Mesenteric fat pad (tissue), 1 donor: ENCODE data around the gene TANK. TPM values are rescaled to one million over a fixed set of nuclear protein-coding genes. Genes with fewer than 3 reads are reported as not detected.

Source experiments
- DNase-seq: peaks from one replicate; pipeline ENCODE4 v3.0.0-alpha.2; 2020; ENCODE audit warnings: low spot score
- long read RNA-seq: library from polyadenylated mRNA; unstranded; transcript quantifications from one replicate; pipeline ENCODE4 v2.0.0, GENCODE V29; 2020
- total RNA-seq: library from RNA; stranded (reverse); fragmentation: NEBNext Ultra II Directional; extraction: Animal tissue kit (Norgen Biotek cat#: 25700); gene quantifications from one replicate; pipeline ENCODE4 v1.2.1, GENCODE V29; 2021
- donor health status: DM: yes; HTN: yes; CAD: no.

TANK gene, protein sequence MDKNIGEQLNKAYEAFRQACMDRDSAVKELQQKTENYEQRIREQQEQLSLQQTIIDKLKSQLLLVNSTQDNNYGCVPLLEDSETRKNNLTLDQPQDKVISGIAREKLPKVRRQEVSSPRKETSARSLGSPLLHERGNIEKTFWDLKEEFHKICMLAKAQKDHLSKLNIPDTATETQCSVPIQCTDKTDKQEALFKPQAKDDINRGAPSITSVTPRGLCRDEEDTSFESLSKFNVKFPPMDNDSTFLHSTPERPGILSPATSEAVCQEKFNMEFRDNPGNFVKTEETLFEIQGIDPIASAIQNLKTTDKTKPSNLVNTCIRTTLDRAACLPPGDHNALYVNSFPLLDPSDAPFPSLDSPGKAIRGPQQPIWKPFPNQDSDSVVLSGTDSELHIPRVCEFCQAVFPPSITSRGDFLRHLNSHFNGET
- 77.3 TPM for total RNA-seq
- long read RNA-seq, transcript TANK-201 (8 exons, 2,152 nt) = minor isoform, 7 of 118 reads
- long read RNA-seq, transcript TANK-202 (8 exons, 2,171 nt) = major isoform, 57 of 118 reads
- long read RNA-seq, partial matches to known transcripts = 6 of 118 reads
- long read RNA-seq, other reads (novel, unspliced or antisense) = 48 of 118 reads

DNA sequence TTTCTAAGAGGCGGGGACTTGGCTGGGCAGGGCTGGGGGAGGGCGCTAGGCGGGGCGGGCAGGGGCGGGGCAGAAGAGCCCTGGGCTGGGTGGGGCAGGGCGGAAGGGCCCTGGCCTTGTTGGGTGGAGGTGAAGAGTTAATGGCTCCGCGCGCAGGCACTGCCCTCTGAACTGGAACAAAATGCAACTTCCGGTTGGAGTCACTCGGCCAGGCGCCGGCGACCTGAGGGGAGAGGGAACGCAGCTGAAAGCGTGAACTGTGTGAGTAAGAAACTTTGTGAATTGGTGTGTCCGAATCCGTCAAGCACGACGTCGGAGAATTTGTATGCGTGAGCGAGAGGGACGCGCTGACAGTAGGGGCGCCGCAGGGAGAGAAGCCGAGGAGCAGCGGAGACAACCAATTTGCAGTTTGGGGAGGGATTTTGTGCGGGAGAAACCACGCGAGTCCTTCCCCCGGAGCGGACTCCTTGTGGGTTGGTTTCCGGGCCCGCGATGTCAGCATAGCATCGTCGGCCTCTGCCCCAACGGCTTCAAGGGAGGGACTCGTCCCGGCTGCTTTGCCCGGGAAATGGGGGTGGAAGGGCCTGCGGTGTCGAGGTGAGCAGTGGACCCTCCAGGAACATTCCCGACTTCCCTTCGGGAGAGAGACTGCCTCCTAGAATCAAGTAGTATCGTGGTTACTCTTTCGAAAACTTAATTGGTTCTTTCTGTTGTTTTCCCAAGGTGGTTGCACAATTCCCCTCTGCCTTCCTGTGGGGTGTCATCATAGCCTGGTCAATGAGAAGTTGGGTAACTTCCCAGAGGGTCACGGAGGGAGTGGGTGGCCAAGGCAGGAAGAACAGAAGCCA lies at the start of gene TANK:
TANK (plus strand) TSS at position 203 of the 848 bp plus-strand sequence. CDS start 19,235 bp downstream, outside the sequence.
- peak; percentile 97 for DNase-seq

DNA sequence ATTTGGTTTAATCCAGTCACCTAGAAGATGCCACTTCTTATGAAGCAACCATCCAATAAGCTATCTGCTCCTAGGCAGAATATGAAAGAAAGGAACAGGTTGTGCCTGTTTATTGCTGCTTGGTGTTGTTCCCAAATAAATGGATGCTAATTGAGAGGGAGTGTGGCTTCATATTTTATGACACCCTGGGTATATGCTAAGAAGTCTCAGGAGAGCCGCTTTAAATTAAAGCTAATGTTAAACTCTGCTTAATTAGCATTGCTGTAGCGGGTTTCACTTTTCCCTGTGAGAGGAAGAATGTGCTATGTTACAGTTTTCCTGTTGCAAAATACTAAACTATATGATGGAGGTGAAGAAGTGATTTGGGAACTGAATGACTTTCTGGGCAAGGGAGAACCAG lies 48.7 kb upstream of the TANK start:
- no peak for DNase-seq

DNA sequence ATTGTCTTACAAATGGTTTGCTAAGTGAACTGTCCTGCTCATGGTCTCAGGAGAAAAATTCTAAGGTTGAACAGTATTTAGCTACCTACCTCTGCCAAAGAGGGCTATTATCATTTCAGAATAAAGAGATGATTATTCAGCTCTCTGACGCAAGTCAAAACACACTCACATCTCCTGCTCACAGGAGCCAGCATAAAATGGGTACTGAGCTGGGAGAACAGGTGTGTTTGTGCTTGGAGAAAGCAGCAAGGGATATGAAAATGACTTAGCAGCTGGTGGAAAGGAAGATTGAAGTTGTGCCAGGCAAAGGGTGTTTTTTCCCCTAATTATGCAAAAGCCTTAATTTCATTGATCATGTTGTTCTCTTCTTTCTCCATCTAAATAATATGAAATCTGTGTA lies 47.3 kb upstream of the TANK start:
- DNase-seq = no peak

- DNase-seq = no peak
Observed at GRCh38 chr2:161113693-161114575, 46.3 kb upstream of the TANK start.

GRCh38 chr2:161115205-161115604 lies 45.0 kb upstream of the TANK start:
- DNase-seq = no peak

DNA sequence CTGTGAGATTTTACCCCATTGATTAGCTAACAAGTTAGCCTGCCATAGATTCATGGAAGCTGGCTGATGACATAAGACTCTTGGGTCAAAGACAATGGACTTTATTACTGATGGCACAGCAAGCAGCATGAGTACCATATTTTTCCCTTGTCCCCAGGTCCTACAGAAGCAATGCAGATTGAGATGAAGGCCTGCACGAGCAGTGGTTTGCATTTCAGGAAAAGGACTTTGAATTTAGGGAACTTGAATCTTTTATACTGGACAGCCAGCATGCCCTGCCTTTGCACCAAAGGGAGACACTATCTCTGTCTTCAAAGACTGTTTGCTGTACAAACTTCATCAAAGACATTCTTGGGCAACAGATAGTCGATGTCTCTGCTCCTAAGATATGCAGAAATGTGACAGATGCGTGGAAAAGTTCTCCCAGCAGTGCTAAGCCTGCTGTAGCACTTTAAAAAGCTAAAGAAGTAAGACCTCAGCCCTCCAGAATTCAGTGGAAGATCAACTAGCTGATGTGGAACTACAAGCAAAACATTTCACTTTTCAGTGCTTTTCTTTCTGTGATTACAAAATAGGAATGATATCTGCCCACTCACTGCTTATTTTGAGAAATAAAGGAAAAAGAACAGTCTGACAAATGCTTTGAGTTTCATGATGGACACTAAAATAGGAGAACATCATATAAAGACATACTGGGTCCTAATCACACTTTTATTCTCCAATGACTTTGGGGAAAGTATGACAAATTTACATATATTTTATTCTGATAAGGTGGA lies 44.4 kb upstream of the TANK start:
- no peak for DNase-seq

- no peak for DNase-seq
Observed at GRCh38 chr2:161116509-161116908, 43.7 kb upstream of the TANK start.

DNA sequence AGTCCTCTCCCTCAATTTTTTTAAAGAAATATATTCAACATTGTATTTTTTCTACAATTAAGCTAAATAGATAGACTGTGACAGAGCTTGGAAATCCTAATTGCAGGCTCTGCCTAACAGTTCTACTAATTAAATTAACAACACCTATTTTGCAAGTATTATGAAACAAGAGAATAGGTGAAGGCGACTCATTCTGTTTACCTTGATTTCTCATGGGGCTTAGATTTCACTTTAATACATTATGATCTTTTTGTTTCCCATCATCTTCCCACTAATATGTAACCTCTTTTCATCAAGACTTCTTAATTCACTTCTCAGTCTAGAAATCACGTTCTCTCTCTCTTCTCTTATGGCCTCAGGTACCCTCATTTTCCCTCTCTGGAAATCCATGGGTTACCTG lies 42.7 kb upstream of the TANK start:
- DNase-seq = no peak

GRCh38 chr2:161118722-161119121 lies 41.5 kb upstream of the TANK start:
- DNase-seq = no peak

DNA sequence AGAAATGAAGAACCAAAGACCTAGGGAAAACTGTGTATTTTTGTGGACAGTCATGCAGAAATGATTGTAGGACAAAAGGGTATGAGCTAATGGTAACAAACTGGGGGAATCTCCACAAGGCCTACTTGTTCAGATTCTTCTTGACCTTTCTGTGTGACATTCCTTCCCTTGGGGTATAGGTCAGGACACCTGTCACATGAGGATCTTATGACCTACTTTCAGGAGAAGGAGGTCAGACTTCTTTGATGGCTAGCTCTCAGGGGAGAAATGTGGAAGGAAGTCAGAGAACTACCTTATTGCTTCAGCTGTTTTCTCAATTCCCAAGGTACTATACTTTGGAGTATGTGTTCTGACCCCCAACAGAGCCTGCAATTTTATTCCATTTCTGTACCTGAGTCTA lies 40.7 kb upstream of the TANK start:
- DNase-seq = no peak

DNA sequence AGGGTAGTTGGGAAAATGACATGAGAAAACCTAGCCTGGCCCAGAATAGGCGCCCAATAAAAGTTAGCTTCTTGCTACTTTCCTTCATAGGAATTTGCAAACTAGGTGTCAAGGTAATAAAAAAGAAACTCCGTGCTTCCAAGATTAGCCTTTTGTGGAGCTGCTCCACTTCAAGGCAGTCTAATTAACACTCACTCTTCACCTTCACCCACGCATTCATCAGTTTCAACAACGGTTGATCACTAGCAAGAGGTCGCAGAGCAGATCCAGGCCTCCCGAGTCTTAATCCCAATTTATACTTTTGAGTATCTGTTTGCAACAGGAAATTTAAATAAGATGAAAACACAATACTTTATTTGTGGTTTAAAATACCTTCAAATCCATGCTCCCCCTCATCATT lies 39.5 kb upstream of the TANK start:
- DNase-seq = no peak

DNA sequence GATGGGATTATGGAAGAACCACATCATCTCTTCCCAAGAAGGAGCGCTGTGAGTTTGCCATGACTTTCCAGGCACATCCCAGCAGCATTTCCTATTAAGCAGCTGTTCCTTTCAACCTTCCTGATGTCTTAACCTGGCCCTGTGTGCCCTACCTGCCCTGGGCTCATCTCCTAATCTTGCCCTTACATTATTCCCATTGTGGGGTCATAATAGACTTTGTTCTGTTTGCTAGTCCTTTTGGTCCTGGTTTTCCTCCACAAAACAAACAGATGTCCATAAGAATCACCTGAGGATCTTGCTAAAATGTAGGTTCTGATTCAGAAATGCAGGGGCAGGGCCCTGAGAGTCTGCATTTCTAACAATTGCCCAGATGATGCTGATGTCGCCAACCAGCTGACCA lies 38.6 kb upstream of the TANK start:
- no peak for DNase-seq

GRCh38 chr2:161122772-161123530 lies 37.3 kb upstream of the TANK start:
- no peak for DNase-seq

GRCh38 chr2:161123531-161124030 lies 36.6 kb upstream of the TANK start:
- no peak for DNase-seq

GRCh38 chr2:161124201-161124600 lies 36.0 kb upstream of the TANK start:
- DNase-seq = no peak

DNA sequence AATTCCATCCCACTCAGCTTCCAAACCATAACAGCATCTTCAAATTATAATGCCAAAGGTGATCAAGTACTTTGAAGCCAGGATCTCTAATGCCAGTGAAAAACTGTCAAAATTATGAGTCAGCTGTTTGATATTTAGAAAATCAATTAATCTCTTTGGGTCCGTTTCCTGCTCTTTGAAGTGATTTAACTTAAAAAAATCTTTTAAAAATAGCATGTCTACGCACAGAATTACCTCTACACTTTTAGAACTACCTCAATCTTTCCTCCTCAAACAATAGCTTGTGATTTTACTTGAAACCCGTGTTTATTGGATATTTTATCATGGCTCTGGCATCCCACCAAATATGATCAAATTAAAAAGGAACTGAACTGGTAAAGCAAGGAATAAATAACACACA lies 31.3 kb upstream of the TANK start:
- DNase-seq = no peak

DNA sequence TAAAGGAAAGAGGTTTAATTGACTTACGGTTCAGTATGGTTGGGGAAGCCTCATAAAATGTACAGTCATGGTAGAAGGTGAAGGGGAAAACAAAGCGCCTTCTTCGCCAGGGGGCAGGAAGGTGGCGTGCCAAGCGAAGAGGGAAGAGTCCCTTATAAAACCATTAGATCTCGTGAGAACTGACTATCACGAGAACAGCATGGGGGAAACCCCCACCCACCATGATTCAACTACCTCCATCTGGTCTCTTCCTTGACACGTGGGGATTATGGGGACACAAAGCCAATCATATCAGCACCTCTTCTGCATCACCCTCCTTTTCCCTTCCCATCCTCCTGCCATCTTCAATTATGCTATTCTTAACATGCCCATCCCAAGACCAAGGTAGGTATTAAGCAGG lies 29.9 kb upstream of the TANK start:
- no peak for DNase-seq

GRCh38 chr2:161131074-161131680 lies 29.1 kb upstream of the TANK start:
- no peak for DNase-seq

DNA sequence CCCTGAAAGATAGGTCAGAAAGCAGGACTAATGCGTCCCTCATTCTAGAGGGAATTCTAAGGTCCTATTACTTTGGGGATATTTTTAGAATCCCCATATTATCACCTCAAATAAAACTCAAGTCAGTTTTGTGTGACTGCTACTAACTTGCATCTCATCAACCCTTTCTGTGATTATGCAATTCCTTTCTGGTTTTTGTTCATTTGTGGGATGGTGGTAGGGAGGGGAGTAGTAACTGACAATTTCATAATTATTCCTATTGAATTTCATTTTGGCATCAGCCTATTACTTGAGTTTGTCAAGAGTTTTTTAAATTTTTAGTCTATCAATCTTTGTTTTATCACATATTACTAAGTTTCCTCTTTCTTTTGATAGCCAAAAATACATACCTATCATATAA lies 28.4 kb upstream of the TANK start:
- DNase-seq = no peak
